K562 (cell line): ENCODE measurements around the gene LENG8.

Experiments
- POU5F1 ChIP-seq: fragments of 150-350 bp; IDR thresholded peaks from 2 replicates; pipeline ENCODE4 v1.6.1; 2014; ENCODE audit warnings: borderline replicate concordance, low read length, low read depth, mild to moderate bottlenecking; ENCODE audit not compliant: partially characterized antibody
- TF ChIP-seq, protein P1 (sequence below): fragments of 200-400 bp; formaldehyde crosslinking; IDR thresholded peaks from 2 replicates; pipeline ENCODE4 v1.6.1; 2017; ENCODE audit warnings: mild to moderate bottlenecking, low read depth, low read length, moderate library complexity

DNA sequence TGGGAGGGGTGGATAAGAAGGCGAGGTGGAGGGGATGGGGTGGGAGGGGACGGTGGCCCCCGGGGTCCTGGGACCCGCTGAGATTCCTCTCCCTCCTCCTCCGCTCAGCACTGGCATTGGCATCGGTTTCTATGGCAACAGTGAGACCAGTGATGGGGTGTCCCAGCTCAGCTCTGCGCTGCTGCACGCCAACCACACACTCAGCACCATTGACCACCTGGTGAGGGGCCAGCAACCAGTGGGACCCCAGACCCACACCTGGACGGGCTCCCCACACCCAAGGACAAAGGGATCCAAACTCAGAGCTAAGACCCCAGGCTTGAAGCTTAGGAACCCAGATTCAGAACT, 27.9 kb upstream of the LENG8 start:
- TF ChIP-seq POU5F1, result no peak
- TF ChIP-seq, protein P1, sequence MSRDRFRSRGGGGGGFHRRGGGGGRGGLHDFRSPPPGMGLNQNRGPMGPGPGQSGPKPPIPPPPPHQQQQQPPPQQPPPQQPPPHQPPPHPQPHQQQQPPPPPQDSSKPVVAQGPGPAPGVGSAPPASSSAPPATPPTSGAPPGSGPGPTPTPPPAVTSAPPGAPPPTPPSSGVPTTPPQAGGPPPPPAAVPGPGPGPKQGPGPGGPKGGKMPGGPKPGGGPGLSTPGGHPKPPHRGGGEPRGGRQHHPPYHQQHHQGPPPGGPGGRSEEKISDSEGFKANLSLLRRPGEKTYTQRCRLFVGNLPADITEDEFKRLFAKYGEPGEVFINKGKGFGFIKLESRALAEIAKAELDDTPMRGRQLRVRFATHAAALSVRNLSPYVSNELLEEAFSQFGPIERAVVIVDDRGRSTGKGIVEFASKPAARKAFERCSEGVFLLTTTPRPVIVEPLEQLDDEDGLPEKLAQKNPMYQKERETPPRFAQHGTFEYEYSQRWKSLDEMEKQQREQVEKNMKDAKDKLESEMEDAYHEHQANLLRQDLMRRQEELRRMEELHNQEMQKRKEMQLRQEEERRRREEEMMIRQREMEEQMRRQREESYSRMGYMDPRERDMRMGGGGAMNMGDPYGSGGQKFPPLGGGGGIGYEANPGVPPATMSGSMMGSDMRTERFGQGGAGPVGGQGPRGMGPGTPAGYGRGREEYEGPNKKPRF, result no peak
